Loucy (cell line): ENCODE results near the gene CGB1.

Experiments used
- H2AFZ ChIP-seq: fragments of 200-600 bp; sonication (generic); 2 replicates; pipeline ENCODE4 v1.6.0; 2016; ENCODE audit warnings: antibody characterized with exemption, mild to moderate bottlenecking, low read length, moderate library complexity
- H3F3A ChIP-seq: fragments of 200-600 bp; 2 replicates; pipeline ENCODE4 v1.6.0; 2016; ENCODE audit warnings: antibody characterized with exemption, low read depth, mild to moderate bottlenecking
- H3K27me3 ChIP-seq: fragments of 200-600 bp; sonication (generic); 2 replicates; pipeline ENCODE4 v1.6.1; 2014; ENCODE audit warnings: low read length, mild to moderate bottlenecking; ENCODE audit not compliant: insufficient read depth, poor library complexity, severe bottlenecking
- H3K36me3 ChIP-seq: fragments of 200-600 bp; sonication (generic); 2 replicates; pipeline ENCODE4 v1.6.1; 2016; ENCODE audit warnings: low read length; ENCODE audit not compliant: insufficient read depth
- H3K4me1 ChIP-seq: fragments of 200-600 bp; sonication (generic); 2 replicates; pipeline ENCODE4 v1.5.1; 2014; ENCODE audit warnings: low read length, mild to moderate bottlenecking; ENCODE audit not compliant: insufficient read depth, poor library complexity, severe bottlenecking
- H3K4me2 ChIP-seq: fragments of 200-600 bp; sonication (generic); 2 replicates; pipeline ENCODE4 v1.6.0; 2014; ENCODE audit warnings: antibody characterized with exemption, low read length, low read depth, mild to moderate bottlenecking; ENCODE audit not compliant: poor library complexity, severe bottlenecking
- H3K4me3 ChIP-seq: fragments of 200-600 bp; sonication (generic); 2 replicates; pipeline ENCODE4 v1.5.1; 2014; ENCODE audit warnings: low read length, mild to moderate bottlenecking, mixed read lengths; ENCODE audit not compliant: poor library complexity, severe bottlenecking
- H3K79me2 ChIP-seq: fragments of 200-600 bp; sonication (generic); 2 replicates; pipeline ENCODE4 v1.6.1; 2014; ENCODE audit warnings: low read length; ENCODE audit not compliant: insufficient read depth
- H3K9ac ChIP-seq: fragments of 200-600 bp; sonication (generic); 2 replicates; pipeline ENCODE4 v1.6.0; 2014; ENCODE audit warnings: mild to moderate bottlenecking, low read depth, low read length, moderate library complexity; ENCODE audit not compliant: poor library complexity, severe bottlenecking
- H3K9me2 ChIP-seq: fragments of 200-600 bp; sonication (generic); replicated peaks from 2 replicates; pipeline ENCODE4 v1.6.1; 2016; ENCODE audit warnings: low read depth, low read length, mixed read lengths
- H3K9me3 ChIP-seq: fragments of 200-600 bp; sonication (generic); 2 replicates; pipeline ENCODE4 v1.6.1; 2014; ENCODE audit warnings: mild to moderate bottlenecking, antibody characterized with exemption, low read length, low read depth; ENCODE audit not compliant: insufficient read depth
- H4K20me1 ChIP-seq: fragments of 200-600 bp; sonication (generic); 2 replicates; pipeline ENCODE4 v1.6.0; 2014; ENCODE audit warnings: antibody characterized with exemption, low read length, mild to moderate bottlenecking; ENCODE audit not compliant: insufficient read depth, poor library complexity, severe bottlenecking
- EZH2phosphoT487 ChIP-seq: fragments of 200-600 bp; IDR thresholded peaks from 2 replicates; pipeline ENCODE4 v1.6.1; 2018; ENCODE audit warnings: antibody characterized with exemption, mild to moderate bottlenecking, moderate library complexity, borderline replicate concordance
- TF ChIP-seq, protein P1 (sequence below): fragments of 200-600 bp; sonication (generic); conservative IDR thresholded peaks from 2 replicates; pipeline ENCODE4 v1.5.1; 2014; ENCODE audit warnings: mild to moderate bottlenecking, antibody characterized with exemption, low read length

CGB1 gene

DNA sequence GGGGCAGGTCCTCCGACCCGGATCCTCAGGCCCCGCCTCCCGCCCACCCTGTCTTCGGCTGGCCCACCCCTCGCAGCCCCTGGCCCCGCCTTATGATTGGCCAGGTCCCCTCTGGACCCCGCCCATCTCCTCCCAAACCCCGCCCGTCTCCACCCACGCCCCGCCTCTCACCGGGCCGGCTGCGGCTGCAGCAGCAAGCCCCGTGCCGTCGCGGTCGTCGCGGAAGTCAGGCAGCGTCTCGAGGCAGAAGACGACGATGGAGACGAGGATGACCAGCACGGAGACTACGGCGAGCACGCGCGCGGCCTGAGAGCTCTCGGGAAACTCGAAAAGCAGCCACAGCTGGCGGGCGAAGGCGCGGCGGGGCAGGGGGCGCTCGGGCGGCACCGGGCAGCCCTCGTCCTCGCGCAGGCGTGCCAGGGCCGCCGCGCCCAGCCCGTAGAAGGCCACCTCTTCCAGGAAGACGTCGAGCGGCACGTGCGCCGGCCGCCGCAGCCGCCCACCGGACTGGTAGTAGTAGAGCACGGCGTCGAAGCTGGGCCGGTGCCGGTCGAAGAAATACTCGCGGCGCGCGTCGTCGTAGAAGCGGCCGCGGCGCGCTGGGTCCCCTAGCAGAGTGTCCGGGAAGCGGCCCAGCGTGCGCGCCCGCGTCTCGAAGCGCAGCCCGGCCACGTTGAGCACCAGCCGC, 35.3 kb upstream of the CGB1 start:
- H3K9me2 ChIP-seq = no peaks in the 10 kb centered on the region
- no peak overlapping the region for H3K9ac ChIP-seq
- H2AFZ ChIP-seq = no peak overlapping the region
- TF ChIP-seq, protein P1, sequence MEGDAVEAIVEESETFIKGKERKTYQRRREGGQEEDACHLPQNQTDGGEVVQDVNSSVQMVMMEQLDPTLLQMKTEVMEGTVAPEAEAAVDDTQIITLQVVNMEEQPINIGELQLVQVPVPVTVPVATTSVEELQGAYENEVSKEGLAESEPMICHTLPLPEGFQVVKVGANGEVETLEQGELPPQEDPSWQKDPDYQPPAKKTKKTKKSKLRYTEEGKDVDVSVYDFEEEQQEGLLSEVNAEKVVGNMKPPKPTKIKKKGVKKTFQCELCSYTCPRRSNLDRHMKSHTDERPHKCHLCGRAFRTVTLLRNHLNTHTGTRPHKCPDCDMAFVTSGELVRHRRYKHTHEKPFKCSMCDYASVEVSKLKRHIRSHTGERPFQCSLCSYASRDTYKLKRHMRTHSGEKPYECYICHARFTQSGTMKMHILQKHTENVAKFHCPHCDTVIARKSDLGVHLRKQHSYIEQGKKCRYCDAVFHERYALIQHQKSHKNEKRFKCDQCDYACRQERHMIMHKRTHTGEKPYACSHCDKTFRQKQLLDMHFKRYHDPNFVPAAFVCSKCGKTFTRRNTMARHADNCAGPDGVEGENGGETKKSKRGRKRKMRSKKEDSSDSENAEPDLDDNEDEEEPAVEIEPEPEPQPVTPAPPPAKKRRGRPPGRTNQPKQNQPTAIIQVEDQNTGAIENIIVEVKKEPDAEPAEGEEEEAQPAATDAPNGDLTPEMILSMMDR = no peak
- no peak for TF ChIP-seq EZH2phosphoT487
- no peaks in the 10 kb centered on the region for H3K36me3 ChIP-seq
- no peaks in the 10 kb centered on the region for H3K4me1 ChIP-seq
- H3F3A ChIP-seq = no peaks in the 10 kb centered on the region
- H3K9me3 ChIP-seq = no peaks in the 10 kb centered on the region
- H3K27me3 ChIP-seq = no peaks in the 10 kb centered on the region
- no peak overlapping the region for H3K4me3 ChIP-seq
- H3K79me2 ChIP-seq = no peaks in the 10 kb centered on the region
- H3K4me2 ChIP-seq = no peak overlapping the region
- H4K20me1 ChIP-seq = no peaks in the 10 kb centered on the region

- H3K4me1 ChIP-seq = no peaks in the 10 kb centered on the region
- H3K4me3 ChIP-seq = no peak overlapping the region
- H3K4me2 ChIP-seq = no peak overlapping the region
- no peaks in the 10 kb centered on the region for H3K79me2 ChIP-seq
- TF ChIP-seq, protein P1 = no peak
- TF ChIP-seq EZH2phosphoT487 = no peak
- no peaks in the 10 kb centered on the region for H3K27me3 ChIP-seq
- H3F3A ChIP-seq = no peaks in the 10 kb centered on the region
- no peaks in the 10 kb centered on the region for H3K36me3 ChIP-seq
- H3K9me2 ChIP-seq = no peaks in the 10 kb centered on the region
- no peaks in the 10 kb centered on the region for H4K20me1 ChIP-seq
- H2AFZ ChIP-seq = no peak overlapping the region
- H3K9me3 ChIP-seq = no peaks in the 10 kb centered on the region
- no peak overlapping the region for H3K9ac ChIP-seq
Observed at GRCh38 chr19:49070416-49070815, 33.7 kb upstream of the CGB1 start.

- H3K79me2 ChIP-seq = no peaks in the 10 kb centered on the region
- no peak overlapping the region for H3K4me3 ChIP-seq
- H3K4me2 ChIP-seq = no peak overlapping the region
- no peak overlapping the region for H2AFZ ChIP-seq
- TF ChIP-seq, protein P1 = no peak
- TF ChIP-seq EZH2phosphoT487 = no peak
- no peaks in the 10 kb centered on the region for H3K4me1 ChIP-seq
- no peaks in the 10 kb centered on the region for H3K27me3 ChIP-seq
- H3K9me3 ChIP-seq = no peaks in the 10 kb centered on the region
- no peaks in the 10 kb centered on the region for H4K20me1 ChIP-seq
- no peaks in the 10 kb centered on the region for H3K36me3 ChIP-seq
- no peaks in the 10 kb centered on the region for H3K9me2 ChIP-seq
- no peak overlapping the region for H3K9ac ChIP-seq
- no peaks in the 10 kb centered on the region for H3F3A ChIP-seq
Observed at GRCh38 chr19:49069026-49069425, 32.3 kb upstream of the CGB1 start.
